HG03066 (cell line): ENCODE data around the gene ACADSB.

Source experiments
- ATAC-seq: cut with Tn5 transposase; IDR thresholded peaks from one replicate; pipeline ENCODE4 v1.9.1; 2021; ENCODE audit warnings: low read depth; ENCODE audit not compliant: unreplicated experiment

ACADSB gene

DNA sequence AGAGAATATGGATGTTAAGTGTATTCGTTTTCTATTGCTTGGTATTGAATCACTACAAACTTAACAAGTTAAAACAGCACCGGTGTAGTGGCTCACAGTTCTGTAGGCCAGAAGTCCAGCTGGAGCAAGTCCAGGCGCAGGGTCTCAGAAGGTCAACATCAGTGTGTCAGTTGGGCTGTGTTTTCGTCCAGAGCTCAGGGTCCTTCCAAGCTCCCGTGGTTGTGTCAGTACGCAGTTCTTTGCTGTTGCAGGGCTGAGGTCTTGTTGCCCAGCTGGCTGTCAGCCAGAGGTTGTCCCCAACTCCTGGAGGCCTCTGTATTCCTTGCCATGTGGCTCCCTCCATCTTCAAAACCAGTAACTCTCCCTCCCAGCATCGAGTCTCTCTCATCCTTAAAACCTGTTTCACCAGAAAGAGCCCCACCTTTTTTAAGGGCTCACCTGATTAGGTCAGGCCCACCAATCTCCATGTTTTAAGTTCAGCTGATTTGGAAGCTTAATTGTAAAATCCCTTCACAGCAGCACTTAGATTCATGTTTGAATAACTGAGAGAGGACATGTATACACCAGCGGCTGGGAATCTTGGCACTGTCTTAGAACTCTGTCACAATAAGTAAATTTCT, 26.8 kb downstream of the ACADSB start:
- ATAC-seq: no peak

DNA sequence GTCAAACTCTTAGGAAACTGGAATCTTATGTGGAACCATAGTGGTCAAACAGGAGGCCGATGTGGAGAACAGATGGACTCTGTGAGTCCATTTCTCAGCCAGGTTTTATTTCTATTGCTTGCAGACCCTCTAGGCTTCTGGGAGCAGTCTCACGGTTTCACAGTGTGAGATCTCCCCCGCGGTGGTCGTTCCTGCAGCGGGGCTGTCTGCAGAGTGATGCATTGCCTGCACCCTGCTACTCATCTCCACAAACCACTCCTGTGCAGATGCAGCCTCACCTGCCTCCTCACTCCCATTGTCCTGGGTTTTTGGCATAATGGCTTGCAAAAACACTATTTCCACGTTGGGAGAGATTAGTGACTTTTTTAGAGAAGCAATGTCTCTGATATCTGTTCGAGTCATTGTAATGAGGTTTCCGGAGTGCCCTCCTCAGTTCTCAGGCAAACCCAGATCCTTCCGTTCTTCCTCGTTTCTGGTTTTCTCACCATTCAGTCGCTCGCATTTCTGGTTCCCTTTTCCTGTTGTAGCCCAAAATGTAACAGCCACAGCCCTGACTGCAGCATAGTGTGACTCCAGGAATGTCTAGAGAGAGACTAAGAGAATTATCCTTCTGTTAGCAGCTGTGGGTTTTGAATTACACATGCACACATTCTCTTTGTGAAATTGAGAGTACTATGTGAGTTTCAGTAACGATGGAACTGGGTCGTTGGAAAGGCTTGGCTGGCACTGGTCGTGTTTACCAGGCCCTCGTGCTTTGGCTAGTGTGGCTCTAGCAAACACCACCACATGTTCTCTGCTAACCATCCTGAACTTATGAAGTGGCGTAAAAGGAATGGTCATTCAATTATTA, 30.2 kb downstream of the ACADSB start:
- ATAC-seq: no peak

DNA sequence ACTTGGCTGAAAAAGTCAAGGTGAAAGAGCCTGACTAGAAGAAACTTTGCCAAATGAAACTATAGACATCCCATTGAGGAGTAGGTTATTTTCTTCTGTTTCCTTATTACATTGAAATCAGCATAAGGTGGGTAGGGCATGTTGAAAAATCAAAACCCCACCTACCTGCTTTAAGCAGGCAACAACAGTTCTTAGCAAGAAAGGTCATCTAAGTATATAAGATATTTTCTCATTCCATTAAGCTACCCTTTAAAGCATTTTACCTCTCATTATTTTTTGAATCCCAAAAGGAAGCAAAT, 30.8 kb downstream of the ACADSB start:
- no peak for ATAC-seq

DNA sequence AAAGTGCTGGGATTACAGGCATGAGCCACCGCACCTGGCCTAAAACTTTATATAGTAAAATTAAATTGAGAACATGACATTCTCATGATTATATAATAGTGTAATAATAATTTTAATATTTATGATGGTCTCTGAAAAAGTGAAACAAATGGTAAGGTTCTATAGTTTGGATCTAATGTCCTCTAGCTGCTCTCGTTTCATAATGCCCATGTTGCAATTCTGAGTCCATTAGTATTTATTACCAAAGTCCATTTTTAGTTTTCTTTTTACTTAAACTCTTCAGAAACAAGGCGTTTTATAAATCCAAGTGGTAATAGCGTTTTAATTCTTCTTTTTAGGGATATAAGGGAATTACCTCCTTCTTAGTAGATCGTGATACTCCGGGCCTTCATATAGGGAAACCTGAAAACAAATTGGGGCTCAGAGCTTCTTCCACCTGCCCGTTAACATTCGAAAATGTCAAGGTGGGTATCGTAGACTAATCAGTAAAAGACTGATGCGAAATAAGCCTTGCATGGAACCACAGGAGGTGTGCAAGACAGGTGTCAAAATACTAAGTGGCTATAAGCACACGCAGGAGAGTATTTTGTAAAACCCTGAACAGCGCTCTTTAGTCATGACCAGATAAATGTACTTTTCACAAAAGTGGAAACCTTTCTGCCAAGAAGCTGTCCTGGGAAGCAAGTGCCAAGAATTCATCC, 34.1 kb downstream of the ACADSB start:
- ATAC-seq: no peak

DNA sequence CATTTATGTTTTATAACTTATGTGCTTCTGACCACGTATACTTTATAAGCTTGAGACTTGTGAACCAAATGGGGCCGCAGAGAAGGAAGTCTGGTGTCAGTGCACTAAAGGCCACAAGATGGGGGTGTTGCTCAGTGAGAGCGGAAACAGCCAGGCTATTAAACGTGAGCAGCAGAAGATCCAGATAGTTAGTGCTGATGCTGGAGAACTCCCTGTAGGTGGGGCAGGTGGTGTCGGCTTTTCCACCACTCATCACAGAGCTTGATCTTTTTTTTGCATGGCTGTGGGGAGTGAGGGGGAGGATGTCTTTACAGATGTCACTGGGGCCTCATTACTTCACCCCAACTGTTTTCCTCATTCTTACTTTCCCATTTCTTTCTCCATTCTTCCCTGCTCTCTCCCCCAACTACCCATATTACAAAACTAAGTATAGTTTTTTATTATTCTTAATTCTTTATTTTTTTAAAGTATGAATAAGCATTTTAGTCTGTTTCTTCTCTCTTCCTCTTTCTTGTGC, 34.7 kb downstream of the ACADSB start:
- peak; percentile 63 for ATAC-seq

DNA sequence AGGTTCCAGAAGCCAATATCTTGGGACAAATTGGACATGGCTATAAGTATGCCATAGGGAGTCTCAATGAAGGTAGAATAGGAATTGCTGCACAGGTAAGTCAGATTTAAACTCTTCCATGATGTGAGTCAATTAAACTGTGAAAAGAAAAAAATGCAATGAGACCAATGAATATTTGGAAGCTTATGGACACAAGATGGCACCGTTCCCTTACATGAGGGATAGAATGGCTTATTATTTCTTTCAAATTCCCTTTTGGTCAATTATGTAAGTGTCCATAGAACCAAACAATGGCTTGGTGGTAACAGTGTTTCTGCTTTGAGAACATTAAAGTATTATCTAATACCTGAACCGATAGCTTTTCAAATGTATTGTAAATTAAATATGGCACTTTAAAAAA, 35.6 kb downstream of the ACADSB start:
- no peak for ATAC-seq

DNA sequence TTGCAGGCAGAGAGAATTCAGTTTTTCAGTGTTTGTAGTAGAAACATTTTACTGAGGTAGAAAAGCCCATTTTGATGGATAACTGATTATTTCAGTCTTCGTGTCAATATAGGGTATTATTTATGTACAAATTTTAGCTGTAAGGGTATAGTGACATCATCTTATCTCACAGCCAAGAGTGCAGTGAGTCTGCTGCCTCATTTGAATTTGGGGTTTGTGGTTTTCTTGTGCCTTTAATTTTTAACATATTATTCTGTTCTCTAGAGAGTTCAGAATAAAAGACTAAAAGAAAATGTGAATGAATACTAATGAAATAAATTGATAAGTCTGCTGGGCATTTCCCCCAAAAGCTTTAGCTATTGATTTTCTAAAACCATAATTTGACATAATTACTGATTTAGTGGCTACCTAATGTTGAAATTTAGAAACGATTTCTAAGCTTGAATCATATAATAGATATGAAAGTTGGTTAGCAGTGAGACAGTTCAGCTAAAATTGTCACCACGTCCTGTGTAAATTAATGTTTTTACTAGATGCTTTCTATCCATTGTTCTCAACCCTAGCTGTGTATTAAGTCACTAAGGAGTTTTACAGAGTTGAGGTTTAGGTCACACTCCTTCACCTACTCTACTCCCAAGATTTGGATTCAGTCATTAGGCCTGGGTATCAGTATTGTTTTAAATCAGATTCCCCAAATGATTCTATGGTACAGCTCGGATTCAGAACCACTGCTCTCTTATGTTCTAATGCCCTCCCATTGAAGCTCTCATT, 37.3 kb downstream of the ACADSB start:
- no peak for ATAC-seq

DNA sequence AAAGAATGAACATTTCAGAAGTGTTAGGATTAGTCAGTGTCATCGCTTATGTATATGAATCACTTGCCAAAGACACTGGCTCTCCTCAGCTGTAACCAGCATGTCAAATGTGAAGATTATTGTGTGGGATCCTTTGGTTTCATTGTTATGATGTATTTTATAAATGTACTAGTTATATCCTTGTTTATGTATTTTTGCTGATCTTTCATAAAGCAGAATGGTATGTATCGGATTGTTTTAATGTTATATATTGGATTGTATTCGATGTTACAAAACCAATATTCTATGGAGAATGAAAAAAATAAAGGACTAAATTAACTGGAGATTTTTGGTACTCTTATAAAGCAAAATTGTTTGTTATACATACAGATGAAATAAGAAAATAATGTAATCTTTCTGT, 49.2 kb downstream of the ACADSB start:
- no peak for ATAC-seq

DNA sequence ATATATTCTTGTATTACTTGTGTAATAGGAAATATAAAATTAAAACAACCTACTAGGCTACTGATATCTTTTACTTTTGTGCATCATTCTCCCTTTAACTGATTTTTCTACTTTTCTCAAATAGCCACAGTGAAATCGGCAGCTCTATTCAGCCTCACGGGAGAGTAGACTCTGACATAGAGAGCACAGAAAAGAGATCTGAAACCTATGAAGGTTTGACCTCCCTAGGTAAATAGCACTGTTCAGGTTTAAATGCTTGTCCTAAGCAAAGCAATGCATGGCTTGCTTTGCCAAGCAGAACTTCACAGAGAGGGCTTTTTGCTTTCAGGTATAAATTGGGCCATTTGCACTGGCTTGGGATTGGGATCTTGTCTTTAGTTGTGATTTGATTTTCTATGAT, 53.1 kb downstream of the ACADSB start:
- no peak for ATAC-seq

DNA sequence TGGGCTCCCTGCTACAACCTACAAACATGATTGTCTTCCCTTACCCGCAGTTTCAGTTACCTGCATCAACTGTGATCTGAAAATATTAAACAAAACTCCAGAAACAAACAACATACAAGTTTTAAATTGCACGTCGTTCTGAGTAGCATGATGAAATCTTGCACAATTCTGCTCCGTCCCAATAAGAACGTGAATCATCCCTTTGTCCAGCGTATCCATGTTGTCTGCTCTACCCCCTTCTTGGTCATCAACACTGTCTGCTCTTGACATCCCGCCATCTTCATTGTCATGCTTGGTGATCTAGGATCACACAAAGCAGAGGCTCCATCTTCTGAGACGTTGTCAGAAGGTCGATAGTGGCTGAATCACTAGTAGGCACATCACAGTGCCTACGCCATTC, 53.9 kb downstream of the ACADSB start:
- ATAC-seq: no peak

DNA sequence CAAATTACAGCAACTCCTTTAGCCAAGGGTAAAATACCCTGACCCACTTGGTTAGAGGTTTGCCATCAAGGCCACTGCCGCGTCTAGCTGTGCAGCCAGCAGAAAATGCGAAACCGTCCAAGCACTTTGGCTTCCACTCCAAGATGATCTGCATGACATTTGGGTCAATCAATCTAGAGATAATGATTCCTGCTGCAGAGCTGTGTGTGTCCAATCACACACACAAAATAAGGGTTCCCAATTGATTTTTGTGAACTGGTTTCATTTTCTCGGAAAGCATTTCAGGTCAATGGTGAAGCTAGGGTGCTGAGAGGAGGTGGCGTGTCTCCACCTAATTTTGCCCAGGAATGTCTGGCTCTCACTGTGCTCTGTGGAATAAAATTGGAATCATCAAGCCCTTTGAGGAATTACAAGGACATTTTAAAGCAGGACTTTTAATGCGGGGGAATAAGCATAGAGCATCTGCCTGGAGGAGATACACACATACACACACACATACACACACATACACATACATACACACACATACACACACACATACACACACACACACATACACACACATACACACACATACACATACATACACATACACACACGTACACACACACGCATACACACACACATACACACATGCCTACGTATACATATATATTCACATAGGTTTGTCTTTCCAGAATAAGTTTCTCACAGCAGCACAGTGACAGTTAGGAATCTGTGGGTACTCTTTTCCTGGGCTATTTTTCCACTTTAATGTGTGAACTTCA, 59.5 kb downstream of the ACADSB start:
- ATAC-seq: no peak

DNA sequence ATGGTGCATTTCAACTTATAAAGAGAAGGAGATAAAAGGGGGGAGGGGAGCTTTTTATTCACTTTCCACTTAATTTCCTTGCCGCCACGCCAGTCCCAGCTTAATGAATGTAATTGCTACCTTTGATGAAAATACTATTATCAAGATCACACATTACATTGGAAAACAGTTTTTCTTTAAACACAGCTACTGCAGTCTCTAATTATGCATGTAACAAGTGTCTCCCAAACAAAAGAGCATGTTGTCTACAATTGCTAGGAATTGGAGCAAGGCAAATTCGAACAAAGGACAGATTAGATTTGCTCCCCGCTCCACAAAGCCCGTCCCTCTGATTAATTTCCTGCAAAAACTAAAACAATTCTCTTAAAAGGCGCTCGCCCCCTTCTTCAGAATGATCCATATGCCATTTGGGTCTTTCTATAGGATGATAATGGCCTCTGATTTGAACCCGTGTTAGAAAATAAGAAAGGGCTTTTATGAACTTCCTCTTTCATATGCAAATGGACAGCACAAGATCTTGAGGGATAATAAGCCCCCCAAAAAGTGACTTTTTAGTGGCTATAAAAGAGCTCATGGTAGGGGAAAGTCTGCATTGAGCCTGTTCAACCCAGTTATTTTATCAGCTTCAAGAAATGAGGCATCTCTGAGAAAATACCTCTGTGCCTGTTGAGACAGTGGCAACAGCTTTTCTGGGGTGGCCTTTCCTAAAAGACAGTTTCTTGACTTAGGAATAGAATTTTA, 60.6 kb downstream of the ACADSB start:
- ATAC-seq: no peak

DNA sequence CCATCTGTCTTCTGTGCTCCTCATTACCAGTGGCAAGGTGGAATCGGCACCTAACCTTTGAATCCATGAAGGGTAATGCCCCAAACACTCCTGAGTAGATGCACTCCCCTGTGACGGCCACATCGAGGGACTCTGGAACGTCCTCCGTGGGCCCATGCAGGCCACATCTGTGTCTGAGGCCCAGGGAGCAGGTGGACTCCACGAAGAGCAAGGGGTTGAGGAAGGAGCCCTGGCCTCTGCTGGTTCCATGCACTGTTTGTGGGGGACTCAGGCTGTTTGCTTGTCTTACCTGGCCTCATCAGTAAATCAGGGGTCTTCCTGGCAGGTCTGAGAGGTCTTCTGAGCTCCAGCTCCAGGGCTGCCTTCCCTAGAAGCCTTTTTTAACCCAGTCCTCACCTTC, 64.4 kb downstream of the ACADSB start:
- no peak for ATAC-seq

DNA sequence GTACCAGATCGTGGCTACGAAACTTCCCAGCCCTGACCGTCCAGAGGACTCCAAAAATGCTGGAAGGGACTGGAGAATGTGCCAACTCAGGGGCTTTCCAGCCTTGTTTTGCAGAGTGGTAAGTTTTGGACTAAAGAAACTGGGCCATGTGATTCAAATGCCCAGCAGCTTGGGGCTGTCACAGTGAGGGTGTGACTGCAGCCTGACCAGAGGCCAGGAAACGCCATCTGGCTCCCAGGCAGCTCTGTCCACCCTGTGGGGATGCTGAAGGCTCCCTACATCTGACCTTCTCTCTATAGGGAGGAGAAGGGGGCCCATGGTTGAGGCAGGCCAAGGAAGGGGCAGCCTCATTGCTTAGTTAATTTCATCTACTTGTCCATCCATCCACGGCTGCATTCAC, 65.4 kb downstream of the ACADSB start:
- ATAC-seq: no peak

DNA sequence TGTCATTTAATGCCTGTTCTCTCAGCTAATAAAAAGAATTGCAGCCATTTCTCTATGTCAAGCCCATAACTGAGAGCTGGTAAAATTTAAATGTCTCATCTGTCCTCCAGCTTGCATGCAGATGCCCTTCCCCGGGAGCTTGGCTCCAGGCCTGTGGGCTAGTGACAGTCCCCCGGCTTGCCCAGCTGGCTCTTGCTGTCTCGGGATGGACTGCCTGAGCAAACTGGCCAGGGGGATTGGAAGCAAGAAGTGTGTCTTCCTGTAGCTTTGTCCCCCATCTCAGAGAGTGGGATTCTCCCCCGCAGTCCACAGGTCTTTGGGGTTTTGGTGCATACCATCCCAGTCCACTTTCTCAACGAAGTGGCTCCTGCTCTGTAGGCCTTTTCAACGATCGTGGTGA, 73.1 kb downstream of the ACADSB start:
- ATAC-seq: no peak

DNA sequence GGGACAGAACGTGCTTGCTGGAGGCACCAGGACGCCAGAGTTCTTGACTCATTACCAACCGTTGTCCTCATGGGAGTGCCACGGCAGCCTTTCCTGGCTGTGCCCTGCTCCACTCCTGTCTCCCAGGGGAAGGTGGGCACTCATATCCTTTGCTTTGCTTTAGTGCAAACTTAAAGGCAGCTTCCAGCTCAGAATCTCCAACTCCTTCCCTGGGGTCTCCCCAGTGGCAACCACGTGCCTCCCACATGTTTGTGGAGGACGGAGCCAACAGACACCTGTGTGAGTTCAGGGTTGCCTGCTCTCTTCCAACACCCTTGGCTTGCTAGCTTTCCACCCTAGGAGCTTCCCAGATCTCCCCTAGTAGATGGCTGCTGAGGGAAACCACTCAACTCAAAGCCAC, 75.0 kb downstream of the ACADSB start:
- no peak for ATAC-seq

DNA sequence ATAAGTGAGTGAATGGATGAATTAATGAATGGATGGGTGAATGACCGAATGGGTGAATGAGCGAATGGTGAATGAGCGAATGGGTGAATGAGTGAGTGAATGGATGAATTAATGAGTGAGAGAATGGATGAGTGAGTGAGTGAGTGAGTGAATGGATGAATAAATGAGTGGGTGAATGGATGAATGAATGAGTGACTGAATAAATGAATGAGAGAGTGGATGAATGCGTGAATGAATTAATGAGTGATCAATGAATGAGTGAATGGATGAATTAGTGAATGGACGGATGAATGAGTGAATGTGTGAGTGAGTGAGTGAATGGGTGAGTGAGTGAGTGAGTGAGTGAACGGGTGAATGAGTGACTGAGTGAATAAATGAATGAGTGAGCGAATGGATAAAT, 77.5 kb downstream of the ACADSB start:
- ATAC-seq: no peak

DNA sequence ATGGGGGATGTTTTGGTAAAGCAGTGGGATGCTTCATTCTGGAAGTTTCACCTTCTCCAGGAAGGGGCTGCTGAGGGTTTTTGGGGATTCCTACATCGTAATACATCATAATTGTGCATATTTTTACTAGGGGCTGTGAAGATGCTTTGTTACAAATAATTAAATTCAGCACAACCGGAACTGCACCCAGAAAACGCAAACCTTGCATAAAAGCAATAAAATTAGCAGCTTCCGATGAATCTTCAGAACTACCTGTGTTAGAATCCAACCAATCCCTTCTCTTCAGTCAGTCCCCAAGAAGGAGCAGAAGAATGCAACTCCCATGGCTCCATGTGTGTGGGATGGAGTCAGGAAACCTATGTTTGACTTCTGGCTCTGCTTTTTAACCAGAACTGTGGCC, 78.5 kb downstream of the ACADSB start:
- ATAC-seq: no peak

DNA sequence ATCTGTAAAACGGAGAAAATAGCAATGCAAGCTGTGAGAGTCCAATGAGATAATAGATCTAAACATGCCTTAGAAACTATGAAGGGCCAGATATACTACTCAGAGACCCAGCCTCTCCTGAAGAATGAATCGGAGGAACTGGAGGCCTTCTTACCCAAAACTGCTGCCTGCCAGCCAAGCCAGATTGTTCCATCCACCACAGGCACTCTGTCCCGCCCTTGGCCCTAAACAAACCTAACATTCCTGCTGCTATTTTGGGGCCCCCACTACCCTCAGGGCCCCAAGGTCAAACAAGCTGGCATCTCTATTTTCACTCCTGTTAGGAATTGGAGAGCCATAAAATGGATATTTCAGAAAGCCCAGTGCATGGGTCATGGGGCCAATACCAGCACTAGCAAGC, 79.0 kb downstream of the ACADSB start:
- no peak for ATAC-seq
